ENCODE results near the gene SGTB. TPM values are rescaled to one million over a fixed set of nuclear protein-coding genes. Genes with fewer than 3 reads are reported as not detected.
A peak's percentile ranks its signal among the peaks of the same experiment; 100 is the strongest.

The SGTB gene
- total RNA-seq, 1 donor from 2014 or later: 6.9 TPM

- intact Hi-C loops (cut with DNase I): no loop called here
- no peak for TF ChIP-seq CTCF (IDR thresholded peaks at IDR 0.05)
- no peak overlapping the region for H3K4me3 ChIP-seq
- no peaks in the 10 kb centered on the region for H3K36me3 ChIP-seq
- no peaks in the 10 kb centered on the region for H3K4me1 ChIP-seq
- H3K27me3 ChIP-seq: no peaks in the 10 kb centered on the region
- H3K9me3 ChIP-seq: no peaks in the 10 kb centered on the region
- no peak overlapping the region for H3K27ac ChIP-seq
- no peak for DNase-seq (ENCODE audit: low spot score in 2 of 2)
Observed at GRCh38 chr5:65766781-65767180, 44.9 kb upstream of the SGTB start.

GRCh38 chr5:65766175-65766574 lies 44.3 kb upstream of the SGTB start:
- H3K4me3 ChIP-seq: no peak overlapping the region
- no peaks in the 10 kb centered on the region for H3K4me1 ChIP-seq
- no peaks in the 10 kb centered on the region for H3K27me3 ChIP-seq
- H3K36me3 ChIP-seq: no peaks in the 10 kb centered on the region
- no peak for DNase-seq (ENCODE audit: low spot score in 2 of 2)
- no peaks in the 10 kb centered on the region for H3K9me3 ChIP-seq
- TF ChIP-seq CTCF (IDR thresholded peaks at IDR 0.05): no peak
- no peak overlapping the region for H3K27ac ChIP-seq
- intact Hi-C loops (cut with DNase I): no loop called here

GRCh38 chr5:65765582-65765981 lies 43.7 kb upstream of the SGTB start:
- H3K36me3 ChIP-seq: no peaks in the 10 kb centered on the region
- intact Hi-C loops (cut with DNase I): no loop called here
- H3K4me3 ChIP-seq: no peak overlapping the region
- H3K4me1 ChIP-seq: no peaks in the 10 kb centered on the region
- H3K9me3 ChIP-seq: no peaks in the 10 kb centered on the region
- no peaks in the 10 kb centered on the region for H3K27me3 ChIP-seq
- no peak for TF ChIP-seq CTCF (IDR thresholded peaks at IDR 0.05)
- no peak overlapping the region for H3K27ac ChIP-seq
- DNase-seq (ENCODE audit: low spot score in 2 of 2): no peak

GRCh38 chr5:65762234-65762633 lies 40.3 kb upstream of the SGTB start:
- Histone ChIP-seq H3K4me1 (no peaks in the 10 kb centered on the region), H3K9me3 (no peaks in the 10 kb centered on the region), H3K4me3 (no peak overlapping the region), H3K27ac (no peak overlapping the region), H3K36me3 (peaks cover 0 to 13% of the 10 kb centered on the region in 2 donors), H3K27me3 (no peaks in the 10 kb centered on the region)
- intact Hi-C loops (cut with DNase I): no loop called here
- no peak for TF ChIP-seq CTCF (IDR thresholded peaks at IDR 0.05)
- DNase-seq (ENCODE audit: low spot score in 2 of 2): no peak

GRCh38 chr5:65760504-65761275 lies 38.8 kb upstream of the SGTB start:
- Histone ChIP-seq H3K27ac (no peak overlapping the region), H3K36me3 (peaks cover 0 to 13% of the 10 kb centered on the region in 2 donors), H3K9me3 (no peaks in the 10 kb centered on the region), H3K27me3 (no peaks in the 10 kb centered on the region), H3K4me1 (no peaks in the 10 kb centered on the region), H3K4me3 (no peak overlapping the region)
- peak in 1 of 3 experiments; percentile 27 for TF ChIP-seq CTCF (IDR thresholded peaks at IDR 0.05)
- intact Hi-C loops (cut with DNase I): no loop called here
- no peak for DNase-seq (ENCODE audit: low spot score in 2 of 2)
